GM23248 (cell line): ENCODE measurements around the gene ADGRA3. TPM values are rescaled to one million over a fixed set of nuclear protein-coding genes. Genes with fewer than 3 reads are reported as not detected.

Experiments
- DNase-seq: peaks from one replicate; pipeline ENCODE4 v3.0.0-alpha.2; 2015
- H2AFZ ChIP-seq: fragments of 200-600 bp; sonication (generic); 2 replicates; pipeline ENCODE4 v1.6.1; 2016; ENCODE audit warnings: antibody characterized with exemption
- H3F3A ChIP-seq: fragments of 200-600 bp; sonication (generic); 2 replicates; pipeline ENCODE4 v1.6.1; 2016; ENCODE audit warnings: mild to moderate bottlenecking, antibody characterized with exemption, mixed run types; ENCODE audit not compliant: insufficient read depth
- H3K27ac ChIP-seq: fragments of 200-600 bp; sonication (generic); 2 replicates; pipeline ENCODE4 v1.5.1; 2016; ENCODE audit warnings: mild to moderate bottlenecking
- H3K27me3 ChIP-seq: fragments of 200-600 bp; sonication (generic); replicated peaks from 2 replicates; pipeline ENCODE4 v1.6.1; 2016; ENCODE audit warnings: mild to moderate bottlenecking; ENCODE audit not compliant: insufficient read depth
- H3K36me3 ChIP-seq: fragments of 200-600 bp; sonication (generic); 2 replicates; pipeline ENCODE4 v1.6.1; 2016; ENCODE audit warnings: low read depth, mild to moderate bottlenecking
- H3K4me1 ChIP-seq: fragments of 200-600 bp; sonication (generic); 2 replicates; pipeline ENCODE4 v1.6.1; 2016; ENCODE audit warnings: mild to moderate bottlenecking; ENCODE audit not compliant: insufficient read depth
- H3K4me2 ChIP-seq: fragments of 200-600 bp; sonication (generic); one replicate; pipeline ENCODE4 v1.6.1; 2016; ENCODE audit warnings: mild to moderate bottlenecking; ENCODE audit not compliant: unreplicated experiment
- H3K4me3 ChIP-seq: fragments of 200-600 bp; sonication (generic); 2 replicates; pipeline ENCODE4 v1.5.1; 2016; ENCODE audit warnings: mild to moderate bottlenecking
- H3K79me2 ChIP-seq: fragments of 200-600 bp; sonication (generic); 2 replicates; pipeline ENCODE4 v1.6.1; 2016; ENCODE audit warnings: mild to moderate bottlenecking; ENCODE audit not compliant: insufficient read depth
- H3K9ac ChIP-seq: fragments of 200-600 bp; sonication (generic); 2 replicates; pipeline ENCODE4 v1.6.1; 2016; ENCODE audit warnings: mild to moderate bottlenecking
- H3K9me2 ChIP-seq: fragments of 200-600 bp; sonication (generic); 2 replicates; pipeline ENCODE4 v1.6.1; 2016; ENCODE audit warnings: mixed run types, mild to moderate bottlenecking, moderate library complexity; ENCODE audit not compliant: insufficient read depth
- H3K9me3 ChIP-seq: fragments of 200-600 bp; sonication (generic); one replicate; pipeline ENCODE4 v1.6.1; 2017; ENCODE audit warnings: low read depth
- H4K20me1 ChIP-seq: fragments of 200-600 bp; sonication (generic); 2 replicates; pipeline ENCODE4 v1.6.0; 2016; ENCODE audit not compliant: insufficient read depth
- EZH2 ChIP-seq: fragments of 200-600 bp; sonication (generic); IDR thresholded peaks from 2 replicates; pipeline ENCODE4 v1.6.1; 2018; ENCODE audit warnings: antibody characterized with exemption, mild to moderate bottlenecking; ENCODE audit not compliant: insufficient read depth, poor library complexity, severe bottlenecking
- EZH2phosphoT487 ChIP-seq: fragments of 200-600 bp; sonication (generic); IDR thresholded peaks from 2 replicates; pipeline ENCODE4 v1.6.1; 2018; ENCODE audit warnings: antibody characterized with exemption, moderate library complexity, mild to moderate bottlenecking, low read depth; ENCODE audit not compliant: insufficient read depth
- WGBS, 2 experiments: methylation state at CpG; one replicate each; pipeline ENCODE4 v1.1.6; 2015 to 2017; ENCODE audit warnings: low lambda C conversion rate in 2 of 2, low coverage in 1 of 2; ENCODE audit errors: missing lambda C conversion rate in 2 of 2; 5-methylcytosine and 5-hydroxymethylcytosine counted together
- in situ Hi-C: fragments of 300-500 bp; cut with MboI; formaldehyde crosslinking; loops from 2 replicates; pipeline ENCODE4 v1.15.0; 2020
- polyA plus RNA-seq: library from polyadenylated mRNA; unstranded; fragments of >200 nt; fragmentation: Nextera tagmentation; extraction: Ambion mirVana; gene quantifications from 2 replicates; pipeline ENCODE4 v1.2.1, GENCODE V29; 2016
- total RNA-seq: library from RNA; depleted of rRNA; stranded (reverse); fragments of >200 nt; shearing (Covaris generic); gene quantifications from 2 replicates; pipeline ENCODE4 v1.2.3, GENCODE V29; 2014

The ADGRA3 gene
- total and polyA plus RNA-seq, 2 experiments from 2014 or later = 1.1 to 7.8 TPM

- no peak overlapping the region for H3K9ac ChIP-seq
- H3K4me1 ChIP-seq = no peaks in the 10 kb centered on the region
- no peaks in the 10 kb centered on the region for H3F3A ChIP-seq
- no peak overlapping the region for H3K4me3 ChIP-seq
- H3K9me3 ChIP-seq = no peaks in the 10 kb centered on the region
- H3K36me3 ChIP-seq = no peaks in the 10 kb centered on the region
- 91 to 95% methylated on average over 2 of the region's 2 CpGs for WGBS, 2 experiments
- in situ Hi-C loops = no loop called here
- H3K4me2 ChIP-seq = no peak overlapping the region
- DNase-seq = no peak
- no peaks in the 10 kb centered on the region for H4K20me1 ChIP-seq
- no peak overlapping the region for H2AFZ ChIP-seq
- no peak overlapping the region for H3K27ac ChIP-seq
- no peaks in the 10 kb centered on the region for H3K9me2 ChIP-seq
- H3K27me3 ChIP-seq = no peaks in the 10 kb centered on the region
- TF ChIP-seq EZH2 = no peak
- TF ChIP-seq EZH2phosphoT487 = no peak
- H3K79me2 ChIP-seq = no peaks in the 10 kb centered on the region
Measured at GRCh38 chr4:22442956-22443355, 72.9 kb downstream of the ADGRA3 start.

- H3K36me3 ChIP-seq = no peaks in the 10 kb centered on the region
- no peak overlapping the region for H3K4me2 ChIP-seq
- DNase-seq = no peak
- H3K27ac ChIP-seq = no peak overlapping the region
- H3K27me3 ChIP-seq = no peaks in the 10 kb centered on the region
- H3K9me2 ChIP-seq = no peaks in the 10 kb centered on the region
- no peaks in the 10 kb centered on the region for H3K9me3 ChIP-seq
- in situ Hi-C loops = no loop called here
- no peaks in the 10 kb centered on the region for H3F3A ChIP-seq
- H3K9ac ChIP-seq = no peak overlapping the region
- H4K20me1 ChIP-seq = no peaks in the 10 kb centered on the region
- no peaks in the 10 kb centered on the region for H3K4me1 ChIP-seq
- no peak for TF ChIP-seq EZH2
- H2AFZ ChIP-seq = no peak overlapping the region
- no peak overlapping the region for H3K4me3 ChIP-seq
- H3K79me2 ChIP-seq = no peaks in the 10 kb centered on the region
Measured at GRCh38 chr4:22440999-22441398, 74.9 kb downstream of the ADGRA3 start.

GRCh38 chr4:22439947-22440346, 75.9 kb downstream of the ADGRA3 start:
- no peaks in the 10 kb centered on the region for H3K79me2 ChIP-seq
- H3K9me2 ChIP-seq = no peaks in the 10 kb centered on the region
- TF ChIP-seq EZH2phosphoT487 (no peak), EZH2 (no peak)
- no peak overlapping the region for H2AFZ ChIP-seq
- no peak for DNase-seq
- in situ Hi-C loops = no loop called here
- H3K4me3 ChIP-seq = no peak overlapping the region
- H3K9me3 ChIP-seq = no peaks in the 10 kb centered on the region
- no peaks in the 10 kb centered on the region for H3K36me3 ChIP-seq
- no peak overlapping the region for H3K27ac ChIP-seq
- 76 to 80% methylated on average over 2 of the region's 2 CpGs for WGBS, 2 experiments
- H3K9ac ChIP-seq = no peak overlapping the region
- H3F3A ChIP-seq = no peaks in the 10 kb centered on the region
- H3K4me1 ChIP-seq = no peaks in the 10 kb centered on the region
- no peak overlapping the region for H3K4me2 ChIP-seq
- no peaks in the 10 kb centered on the region for H3K27me3 ChIP-seq
- no peaks in the 10 kb centered on the region for H4K20me1 ChIP-seq

GRCh38 chr4:22435652-22436051, 80.2 kb downstream of the ADGRA3 start:
- in situ Hi-C loops = no loop called here
- TF ChIP-seq EZH2 (no peak), EZH2phosphoT487 (no peak)
- Histone ChIP-seq H3K4me1 (no peaks in the 10 kb centered on the region), H3K9me3 (no peaks in the 10 kb centered on the region), H3K27me3 (no peaks in the 10 kb centered on the region), H4K20me1 (no peaks in the 10 kb centered on the region), H3K79me2 (no peaks in the 10 kb centered on the region), H3K9me2 (no peaks in the 10 kb centered on the region), H3K9ac (no peak overlapping the region), H3K27ac (no peak overlapping the region), H3K4me2 (no peak overlapping the region), H3F3A (no peaks in the 10 kb centered on the region), H3K4me3 (no peak overlapping the region), H2AFZ (no peak overlapping the region), H3K36me3 (no peaks in the 10 kb centered on the region)
- DNase-seq = no peak
- 72 to 80% methylated on average over 2 of the region's 2 CpGs for WGBS, 2 experiments

- Histone ChIP-seq H2AFZ (no peak overlapping the region), H3K36me3 (no peaks in the 10 kb centered on the region), H3K4me3 (no peak overlapping the region), H3K79me2 (no peaks in the 10 kb centered on the region), H3K9me2 (no peaks in the 10 kb centered on the region), H4K20me1 (no peaks in the 10 kb centered on the region), H3K9ac (no peak overlapping the region), H3K4me2 (no peak overlapping the region), H3K4me1 (no peaks in the 10 kb centered on the region), H3F3A (no peaks in the 10 kb centered on the region), H3K27me3 (no peaks in the 10 kb centered on the region), H3K27ac (no peak overlapping the region), H3K9me3 (no peaks in the 10 kb centered on the region)
- peak; percentile 55 for DNase-seq
- in situ Hi-C loops = no loop called here
- 61 to 67% methylated on average over 6 of the region's 6 CpGs for WGBS, 2 experiments
- TF ChIP-seq EZH2 (no peak), EZH2phosphoT487 (no peak)
Measured at GRCh38 chr4:22434895-22435294, 81.0 kb downstream of the ADGRA3 start.
